Occipital lobe (tissue), 2 donors: ENCODE measurements around the gene ADAP2. TPM values are rescaled to one million over a fixed set of nuclear protein-coding genes. Genes with fewer than 3 reads are reported as not detected.
A peak's percentile ranks its signal among the peaks of the same experiment; 100 is the strongest.
"Not testable (repeated sequence)": the region's sequence is repeated elsewhere in the genome, so short reads cannot be mapped to it uniquely, and the experiment has no call there.

Experiments
- DNase-seq: peaks from one replicate; lab custom pipeline; 2025; lab: John Stamatoyannopoulos, UW
- total RNA-seq: library from RNA; depleted of rRNA; stranded (reverse); fragments of >200 nt; gene quantifications from one replicate; pipeline ENCODE4 v1.2.3, GENCODE V29; 2014

The ADAP2 gene
- 8.0 TPM for total RNA-seq

GRCh38 chr17:30921544-30922196 is at the start of gene ADAP2:
Gene ADAP2, plus strand, starts transcription at chr17:30921945. Its CDS starts 70 bp downstream, at chr17:30922015.
- no peak for DNase-seq

GRCh38 chr17:30886187-30886586 is 35.6 kb upstream of the ADAP2 start:
- no peak for DNase-seq

GRCh38 chr17:30894236-30894635 is 27.5 kb upstream of the ADAP2 start:
- DNase-seq: no peak

- no peak for DNase-seq
These were observed 24.4 kb upstream of the ADAP2 start for GRCh38 chr17:30897311-30897710.

GRCh38 chr17:30905742-30906100 is 16.0 kb upstream of the ADAP2 start:
- no peak for DNase-seq

GRCh38 chr17:30906101-30906911 is 15.4 kb upstream of the ADAP2 start, which contains the start of gene TEFM:
Gene TEFM, minus strand, starts transcription at chr17:30906238. Its CDS starts 40 bp downstream, at chr17:30906198.
- peak; percentile 90 for DNase-seq

GRCh38 chr17:30908717-30909420 is 12.9 kb upstream of the ADAP2 start:
- no peak for DNase-seq

- DNase-seq: not testable (repeated sequence)
These were observed 11.6 kb upstream of the ADAP2 start for GRCh38 chr17:30910151-30910550.

- DNase-seq: no peak
These were observed 7.8 kb upstream of the ADAP2 start for GRCh38 chr17:30913955-30914354.

- no peak for DNase-seq
These were observed 5.7 kb upstream of the ADAP2 start for GRCh38 chr17:30915833-30916611.

GRCh38 chr17:30917050-30917449 is 4.7 kb upstream of the ADAP2 start:
- no peak for DNase-seq

- DNase-seq: no peak
These were observed 1.5 kb upstream of the ADAP2 start for GRCh38 chr17:30920282-30920681.

GRCh38 chr17:30920683-30921543 is 832 bp upstream of the ADAP2 start:
- no peak for DNase-seq

- DNase-seq: no peak
These were observed 688 bp downstream of the ADAP2 start for GRCh38 chr17:30922235-30923030.

- no peak for DNase-seq
These were observed 2.6 kb downstream of the ADAP2 start for GRCh38 chr17:30924341-30924740.

GRCh38 chr17:30926516-30926915 is 4.8 kb downstream of the ADAP2 start:
- no peak for DNase-seq

GRCh38 chr17:30927756-30928155 is 6.0 kb downstream of the ADAP2 start:
- no peak for DNase-seq

GRCh38 chr17:30928584-30928983 is 6.8 kb downstream of the ADAP2 start:
- DNase-seq: no peak

GRCh38 chr17:30929081-30929633 is 7.4 kb downstream of the ADAP2 start:
- no peak for DNase-seq
